K562 (cell line): Measurements from ENCODE around the gene ADM2. TPM values are rescaled to one million over a fixed set of nuclear protein-coding genes. Genes with fewer than 3 reads are reported as not detected.

ENCODE experiments used
- CEBPG ChIP-seq, 3 experiments: fragments of 200-800 bp in 1 of 3; sonication (Bioruptor generic) in 1 of 3; sonication (generic) in 1 of 3; formaldehyde crosslinking in 1 of 3; IDR thresholded peaks in 2 of 3; conservative IDR thresholded peaks in 1 of 3; 2 replicates each; pipeline versions ENCODE4 v1.6.1 to v1.8.0; 2016 to 2022; ENCODE audit warnings: missing compliant biosample characterization in 2 of 3, missing genetic modification characterization in 2 of 3, mild to moderate bottlenecking in 1 of 3, missing genetic modification reagents in 1 of 3
- HLTF ChIP-seq: fragments of 450-650 bp; IDR thresholded peaks from 2 replicates; pipeline ENCODE4 v1.6.1; 2016
- HMGN3 ChIP-seq: IDR thresholded peaks from 2 replicates; pipeline ENCODE4 v1.6.1; 2011; ENCODE audit warnings: borderline replicate concordance, low read depth, mild to moderate bottlenecking, mixed read lengths, low read length; ENCODE audit not compliant: insufficient read length; ENCODE audit errors: extremely low read depth
- HNRNPH1 ChIP-seq: fragments of 200-400 bp; formaldehyde crosslinking; optimal IDR thresholded peaks from 2 replicates; pipeline ENCODE3; 2017; ENCODE audit warnings: low read depth, mild to moderate bottlenecking, low read length, moderate library complexity
- MAZ ChIP-seq, 2 experiments: fragments of 450-650 bp in 1 of 2; sonication (generic) in 1 of 2; formaldehyde crosslinking; IDR thresholded peaks in 1 of 2; conservative IDR thresholded peaks in 1 of 2; 2 replicates each; pipeline versions ENCODE4 v1.4.0 to v1.5.0; 2020; ENCODE audit warnings: mild to moderate bottlenecking in 1 of 2, missing genetic modification reagents in 1 of 2
- MYNN ChIP-seq, 2 experiments: sonication (generic); formaldehyde crosslinking in 1 of 2; IDR thresholded peaks; 2 replicates each; pipeline versions ENCODE4 v1.5.0 to v1.6.1; 2016 to 2020; ENCODE audit warnings: antibody characterized with exemption in 1 of 2, missing genetic modification reagents in 1 of 2
- POLR2A ChIP-seq: fragments of 450-650 bp; conservative IDR thresholded peaks from 2 replicates; pipeline ENCODE4 v1.6.1; 2016
- PTRF ChIP-seq: fragments of 450-650 bp; IDR thresholded peaks from 2 replicates; pipeline ENCODE4 v1.6.1; 2016; ENCODE audit warnings: mild to moderate bottlenecking, missing genetic modification characterization, missing compliant biosample characterization
- RAD21 ChIP-seq, 2 experiments: fragments of 250-450 bp in 1 of 2; fragments of 450-650 bp in 1 of 2; sonication (Bioruptor Pico) in 1 of 2; formaldehyde crosslinking in 1 of 2; IDR thresholded peaks in 1 of 2; conservative IDR thresholded peaks in 1 of 2; 2 replicates each; pipeline versions ENCODE4 v1.4.0 to v1.8.0; 2020 to 2022; ENCODE audit warnings: mild to moderate bottlenecking in 2 of 2, moderate library complexity in 1 of 2
- RBM22 ChIP-seq: fragments of 200-400 bp; formaldehyde crosslinking; IDR thresholded peaks from 2 replicates; pipeline ENCODE4 v1.6.1; 2018; ENCODE audit warnings: low read length, low read depth; ENCODE audit not compliant: poor library complexity, severe bottlenecking
- SNIP1 ChIP-seq: fragments of 450-650 bp; IDR thresholded peaks from 2 replicates; pipeline ENCODE4 v1.7.1; 2017; ENCODE audit warnings: low read depth, mild to moderate bottlenecking
- TCF3 ChIP-seq: sonication (generic); formaldehyde crosslinking; IDR thresholded peaks from 2 replicates; pipeline ENCODE4 v1.4.0; 2020; ENCODE audit warnings: mild to moderate bottlenecking, missing genetic modification reagents
- ZNF197 ChIP-seq: fragments of 200-800 bp; sonication (Bioruptor generic); IDR thresholded peaks from 2 replicates; pipeline ENCODE4 v1.6.1; 2016; ENCODE audit warnings: low read depth, missing genetic modification characterization, missing compliant biosample characterization
- polyA plus RNA-seq, 8 experiments: library from polyadenylated mRNA; depleted of rRNA in 4 of 8; stranded (reverse) in 5 of 8; unstranded in 3 of 8; fragments of >200 nt; fragmentation: Nextera tagmentation in 2 of 8; fragmentation: Illumina TruSeq in 1 of 8; extraction: Ambion mirVana in 2 of 8; extraction: Trizol in 1 of 8; gene quantifications; 2 replicates each; pipeline versions ENCODE4 v1.2.1 to v1.2.3, GENCODE V29; 2011 to 2014; ENCODE audit warnings: inconsistent platforms in 1 of 8, missing spikeins in 1 of 8
- total RNA-seq, 7 experiments: library from RNA; depleted of rRNA in 6 of 7; stranded (reverse); fragments of >200 nt in 6 of 7; fragmentation: Illumina TruSeq in 2 of 7; extraction: Trizol in 2 of 7; gene quantifications; 2 replicates each; pipeline versions ENCODE4 v1.2.1 to v1.2.3, GENCODE V29; 2011 to 2021; ENCODE audit warnings: low replicate concordance in 1 of 7
- TF ChIP-seq, protein P1 (sequence below): fragments of 450-650 bp; formaldehyde crosslinking; IDR thresholded peaks from 2 replicates; pipeline ENCODE4 v1.4.0; 2022; ENCODE audit warnings: mild to moderate bottlenecking, moderate library complexity
- TF ChIP-seq, protein P2 (sequence below): fragments of 450-650 bp; IDR thresholded peaks from 2 replicates; pipeline ENCODE4 v1.6.1; 2016; ENCODE audit warnings: borderline replicate concordance
- TF ChIP-seq, protein P3 (sequence below), 2 experiments: fragments of 450-650 bp in 1 of 2; sonication (generic) in 1 of 2; formaldehyde crosslinking in 1 of 2; IDR thresholded peaks in 1 of 2; conservative IDR thresholded peaks in 1 of 2; 2 replicates each; pipeline versions ENCODE4 v1.6.1 to v1.8.1; 2016 to 2023; ENCODE audit warnings: mild to moderate bottlenecking in 2 of 2, moderate library complexity in 2 of 2, inconsistent platforms in 1 of 2, missing genetic modification reagents in 1 of 2
- TF ChIP-seq, protein P4 (sequence below): fragments of 450-650 bp; formaldehyde crosslinking; conservative IDR thresholded peaks from 2 replicates; pipeline ENCODE4 v1.4.0; 2022; ENCODE audit warnings: mild to moderate bottlenecking, missing genetic modification characterization
- TF ChIP-seq, protein P5 (sequence below): fragments of 200-800 bp; sonication (Bioruptor generic); IDR thresholded peaks from 2 replicates; pipeline ENCODE4 v1.6.1; 2017; ENCODE audit warnings: missing genetic modification characterization, missing compliant biosample characterization

Gene ADM2
- total and polyA plus RNA-seq, 9 of the 15 experiments (the other 6 are each of a cell fraction or from before 2014, with no cell fraction given), result 0.11 to 5.1 (median 0.38) TPM

DNA sequence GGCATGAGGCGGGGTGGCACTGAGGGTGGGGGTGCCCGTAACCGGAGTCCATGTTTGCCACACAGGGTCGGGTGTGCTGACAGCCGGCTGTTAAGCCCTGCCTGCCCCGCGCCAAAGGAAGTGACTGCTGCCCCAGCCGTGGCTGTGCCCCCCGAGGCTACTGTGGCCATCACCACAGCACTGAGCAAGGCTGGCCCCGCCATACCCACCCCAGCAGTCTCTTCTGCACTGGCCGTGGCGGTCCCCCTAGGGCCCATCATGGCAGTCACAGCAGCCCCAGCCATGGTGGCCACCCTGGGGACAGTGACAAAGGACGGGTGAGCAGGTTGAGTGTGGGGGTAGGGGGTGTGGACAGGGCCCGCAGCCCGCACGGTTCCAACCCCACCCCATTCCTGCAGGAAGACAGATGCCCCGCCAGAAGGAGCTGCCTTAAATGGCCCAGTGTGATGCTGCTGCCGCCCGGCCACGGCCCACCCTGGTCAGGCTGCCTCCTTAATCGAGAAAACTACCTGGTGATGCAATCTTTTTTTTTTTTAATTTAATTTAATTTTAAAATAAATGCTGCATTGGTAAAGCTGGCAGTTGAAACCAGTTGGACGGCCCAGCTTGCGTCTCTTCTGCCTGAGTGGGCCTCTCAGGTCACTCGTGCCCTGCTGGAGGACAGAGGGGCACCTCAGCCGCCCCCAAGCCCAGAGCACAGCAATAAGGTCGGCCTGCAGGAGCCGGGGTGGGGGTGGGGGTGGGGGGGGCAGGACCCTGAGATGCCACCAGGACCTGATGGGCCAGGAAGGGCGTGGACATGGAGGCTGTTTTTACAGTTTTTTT, 37.3 kb upstream of the ADM2 start (continued):
- TF ChIP-seq, protein P1, sequence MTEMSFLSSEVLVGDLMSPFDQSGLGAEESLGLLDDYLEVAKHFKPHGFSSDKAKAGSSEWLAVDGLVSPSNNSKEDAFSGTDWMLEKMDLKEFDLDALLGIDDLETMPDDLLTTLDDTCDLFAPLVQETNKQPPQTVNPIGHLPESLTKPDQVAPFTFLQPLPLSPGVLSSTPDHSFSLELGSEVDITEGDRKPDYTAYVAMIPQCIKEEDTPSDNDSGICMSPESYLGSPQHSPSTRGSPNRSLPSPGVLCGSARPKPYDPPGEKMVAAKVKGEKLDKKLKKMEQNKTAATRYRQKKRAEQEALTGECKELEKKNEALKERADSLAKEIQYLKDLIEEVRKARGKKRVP, result no peak
- TF ChIP-seq ZNF197 (CRISPR knock-in tag), result no peak
- TF ChIP-seq, protein P2, sequence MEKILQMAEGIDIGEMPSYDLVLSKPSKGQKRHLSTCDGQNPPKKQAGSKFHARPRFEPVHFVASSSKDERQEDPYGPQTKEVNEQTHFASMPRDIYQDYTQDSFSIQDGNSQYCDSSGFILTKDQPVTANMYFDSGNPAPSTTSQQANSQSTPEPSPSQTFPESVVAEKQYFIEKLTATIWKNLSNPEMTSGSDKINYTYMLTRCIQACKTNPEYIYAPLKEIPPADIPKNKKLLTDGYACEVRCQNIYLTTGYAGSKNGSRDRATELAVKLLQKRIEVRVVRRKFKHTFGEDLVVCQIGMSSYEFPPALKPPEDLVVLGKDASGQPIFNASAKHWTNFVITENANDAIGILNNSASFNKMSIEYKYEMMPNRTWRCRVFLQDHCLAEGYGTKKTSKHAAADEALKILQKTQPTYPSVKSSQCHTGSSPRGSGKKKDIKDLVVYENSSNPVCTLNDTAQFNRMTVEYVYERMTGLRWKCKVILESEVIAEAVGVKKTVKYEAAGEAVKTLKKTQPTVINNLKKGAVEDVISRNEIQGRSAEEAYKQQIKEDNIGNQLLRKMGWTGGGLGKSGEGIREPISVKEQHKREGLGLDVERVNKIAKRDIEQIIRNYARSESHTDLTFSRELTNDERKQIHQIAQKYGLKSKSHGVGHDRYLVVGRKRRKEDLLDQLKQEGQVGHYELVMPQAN, result no peak
- no peak for TF ChIP-seq TCF3
- no peak for TF ChIP-seq HNRNPH1
- TF ChIP-seq, protein P3, sequence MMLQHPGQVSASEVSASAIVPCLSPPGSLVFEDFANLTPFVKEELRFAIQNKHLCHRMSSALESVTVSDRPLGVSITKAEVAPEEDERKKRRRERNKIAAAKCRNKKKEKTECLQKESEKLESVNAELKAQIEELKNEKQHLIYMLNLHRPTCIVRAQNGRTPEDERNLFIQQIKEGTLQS (IDR thresholded peaks at IDR 0.05), result peak; percentile 46
- TF ChIP-seq, protein P3 (CRISPR knock-in tag; conservative IDR thresholded peaks at IDR 0.05), result no peak
- peak; percentile 37; the same call in 1 of the 2 replicates for TF ChIP-seq POLR2A
- no peak for TF ChIP-seq MAZ (CRISPR knock-in tag; conservative IDR thresholded peaks at IDR 0.05 in 1 of 2, IDR thresholded peaks at IDR 0.05 in 1 of 2)
- TF ChIP-seq RBM22, result peak; percentile 79
- TF ChIP-seq, protein P4, sequence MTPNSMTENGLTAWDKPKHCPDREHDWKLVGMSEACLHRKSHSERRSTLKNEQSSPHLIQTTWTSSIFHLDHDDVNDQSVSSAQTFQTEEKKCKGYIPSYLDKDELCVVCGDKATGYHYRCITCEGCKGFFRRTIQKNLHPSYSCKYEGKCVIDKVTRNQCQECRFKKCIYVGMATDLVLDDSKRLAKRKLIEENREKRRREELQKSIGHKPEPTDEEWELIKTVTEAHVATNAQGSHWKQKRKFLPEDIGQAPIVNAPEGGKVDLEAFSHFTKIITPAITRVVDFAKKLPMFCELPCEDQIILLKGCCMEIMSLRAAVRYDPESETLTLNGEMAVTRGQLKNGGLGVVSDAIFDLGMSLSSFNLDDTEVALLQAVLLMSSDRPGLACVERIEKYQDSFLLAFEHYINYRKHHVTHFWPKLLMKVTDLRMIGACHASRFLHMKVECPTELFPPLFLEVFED (CRISPR knock-in tag), result no peak
- no peak for TF ChIP-seq HLTF
- TF ChIP-seq CEBPG (CRISPR knock-in tag; IDR thresholded peaks at IDR 0.05), result no peak
- TF ChIP-seq CEBPG (tag; conservative IDR thresholded peaks at IDR 0.05 in 1 of 2, IDR thresholded peaks at IDR 0.05 in 1 of 2), result 0 out of 4 replicates have a peak, but pooled peaks of 1 of the 2 experiments have one; percentile 22
- TF ChIP-seq SNIP1, result no peak
- TF ChIP-seq HMGN3, result no peak
- TF ChIP-seq, protein P5, sequence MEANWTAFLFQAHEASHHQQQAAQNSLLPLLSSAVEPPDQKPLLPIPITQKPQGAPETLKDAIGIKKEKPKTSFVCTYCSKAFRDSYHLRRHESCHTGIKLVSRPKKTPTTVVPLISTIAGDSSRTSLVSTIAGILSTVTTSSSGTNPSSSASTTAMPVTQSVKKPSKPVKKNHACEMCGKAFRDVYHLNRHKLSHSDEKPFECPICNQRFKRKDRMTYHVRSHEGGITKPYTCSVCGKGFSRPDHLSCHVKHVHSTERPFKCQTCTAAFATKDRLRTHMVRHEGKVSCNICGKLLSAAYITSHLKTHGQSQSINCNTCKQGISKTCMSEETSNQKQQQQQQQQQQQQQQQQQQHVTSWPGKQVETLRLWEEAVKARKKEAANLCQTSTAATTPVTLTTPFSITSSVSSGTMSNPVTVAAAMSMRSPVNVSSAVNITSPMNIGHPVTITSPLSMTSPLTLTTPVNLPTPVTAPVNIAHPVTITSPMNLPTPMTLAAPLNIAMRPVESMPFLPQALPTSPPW (CRISPR knock-in tag), result no peak
- no peak for TF ChIP-seq PTRF (tag)
- peak; percentile 11; the same call in 1 of the 2 replicates for TF ChIP-seq MYNN (IDR thresholded peaks at IDR 0.05)
- TF ChIP-seq MYNN (CRISPR knock-in tag; IDR thresholded peaks at IDR 0.05), result no peak
- no peak for TF ChIP-seq RAD21 (CRISPR knock-in tag; conservative IDR thresholded peaks at IDR 0.05 in 1 of 2, IDR thresholded peaks at IDR 0.05 in 1 of 2)
- TF ChIP-seq, all 486 proteins: peak for 6
